SK-N-MC (cell line): ENCODE data around the gene PCDHGA1.

Source experiments
- DNase-seq: peaks from one replicate; pipeline ENCODE4 v3.0.0-alpha.2; 2011; ENCODE audit warnings: low read depth, low spot score
- H3K27ac ChIP-seq: fragments of 200-600 bp; sonication (generic); 2 replicates; pipeline ENCODE4 v1.5.1; 2016; ENCODE audit warnings: mixed run types
- H3K36me3 ChIP-seq: fragments of 200-600 bp; sonication (generic); 2 replicates; pipeline ENCODE4 v1.6.1; 2017; ENCODE audit warnings: antibody characterized with exemption, low read length, mixed read lengths; ENCODE audit not compliant: insufficient read depth
- H3K4me3 ChIP-seq: fragments of 200-600 bp; sonication (generic); 2 replicates; pipeline ENCODE4 v1.5.1; 2016
- H3K9ac ChIP-seq: fragments of 200-600 bp; sonication (generic); 2 replicates; pipeline ENCODE4 v1.8.0; 2017; ENCODE audit warnings: mixed run types, mixed read lengths; ENCODE audit not compliant: insufficient read length
- H3K9me3 ChIP-seq: fragments of 200-600 bp; sonication (generic); 2 replicates; pipeline ENCODE4 v1.6.1; 2017; ENCODE audit warnings: low read depth, mild to moderate bottlenecking, antibody characterized with exemption, low read length, moderate library complexity, mixed read lengths
- EZH2 ChIP-seq: fragments of 200-600 bp; sonication (generic); IDR thresholded peaks from one replicate; pipeline ENCODE4 v1.6.1; 2017; ENCODE audit warnings: antibody characterized with exemption
- FOXP2 ChIP-seq: optimal IDR thresholded peaks from 2 replicates; pipeline ENCODE3; 2011; ENCODE audit warnings: mild to moderate bottlenecking, moderate library complexity; ENCODE audit not compliant: insufficient read depth; ENCODE audit errors: extremely low read length, control extremely low read depth
- POLR2AphosphoS5 ChIP-seq: IDR thresholded peaks from 2 replicates; pipeline ENCODE4 v1.6.1; 2012; ENCODE audit warnings: mild to moderate bottlenecking, low read depth, low read length, borderline replicate concordance

PCDHGA1 gene

GRCh38 chr5:141496038-141496437, 165.7 kb downstream of the PCDHGA1 start:
- peak overlapping the region; percentile 97 for H3K27ac ChIP-seq
- H3K9ac ChIP-seq = peak overlapping the region; percentile 58
- no peaks in the 10 kb centered on the region for H3K9me3 ChIP-seq
- TF ChIP-seq EZH2 = no peak
- peak; percentile 83 for TF ChIP-seq FOXP2
- peak; percentile 84 for TF ChIP-seq POLR2AphosphoS5
- peak overlapping the region; percentile 77 for H3K4me3 ChIP-seq
- no peaks in the 10 kb centered on the region for H3K36me3 ChIP-seq
- DNase-seq = peak; percentile 88

GRCh38 chr5:141501761-141502160, 171.4 kb downstream of the PCDHGA1 start:
- no peak for DNase-seq
- Histone ChIP-seq H3K27ac (no peak overlapping the region), H3K9me3 (no peaks in the 10 kb centered on the region), H3K9ac (no peak overlapping the region), H3K36me3 (no peaks in the 10 kb centered on the region), H3K4me3 (no peak overlapping the region)
- TF ChIP-seq POLR2AphosphoS5 (no peak), FOXP2 (no peak)

GRCh38 chr5:141503681-141504080, 173.4 kb downstream of the PCDHGA1 start:
- H3K9ac ChIP-seq = no peak overlapping the region
- TF ChIP-seq FOXP2 (no peak), EZH2 (no peak), POLR2AphosphoS5 (no peak)

GRCh38 chr5:141504216-141504615, 173.9 kb downstream of the PCDHGA1 start:
- DNase-seq = no peak
- TF ChIP-seq EZH2 (no peak), POLR2AphosphoS5 (no peak), FOXP2 (no peak)
- no peak overlapping the region for H3K9ac ChIP-seq
- H3K36me3 ChIP-seq = no peaks in the 10 kb centered on the region
- H3K27ac ChIP-seq = no peak overlapping the region
- H3K9me3 ChIP-seq = no peaks in the 10 kb centered on the region
- H3K4me3 ChIP-seq = no peak overlapping the region

More at GRCh38 chr5:141503681-141504080, 173.4 kb downstream of the PCDHGA1 start:
- DNase-seq = no peak
- Histone ChIP-seq H3K9me3 (no peaks in the 10 kb centered on the region), H3K4me3 (no peak overlapping the region), H3K36me3 (no peaks in the 10 kb centered on the region), H3K27ac (no peak overlapping the region)

GRCh38 chr5:141506381-141507155, 176.3 kb downstream of the PCDHGA1 start:
- no peak for DNase-seq
- H3K36me3 ChIP-seq = peaks cover 11% of the 10 kb centered on the region
- TF ChIP-seq EZH2 (no peak), FOXP2 (no peak), POLR2AphosphoS5 (no peak)
- no peak overlapping the region for H3K4me3 ChIP-seq
- H3K9ac ChIP-seq = no peak overlapping the region
- H3K27ac ChIP-seq = peak overlapping the region; percentile 95
- H3K9me3 ChIP-seq = no peaks in the 10 kb centered on the region

- no peak for DNase-seq
- Histone ChIP-seq H3K27ac (peak overlapping the region; percentile 95), H3K36me3 (peaks cover 20% of the 10 kb centered on the region), H3K9me3 (no peaks in the 10 kb centered on the region), H3K9ac (peak overlapping the region; percentile 61), H3K4me3 (peak overlapping the region; percentile 74)
- TF ChIP-seq FOXP2 = no peak
- TF ChIP-seq EZH2 = no peak
- no peak for TF ChIP-seq POLR2AphosphoS5
Measured at GRCh38 chr5:141507387-141508091, 177.2 kb downstream of the PCDHGA1 start.

GRCh38 chr5:141508440-141508797, 178.1 kb downstream of the PCDHGA1 start:
- TF ChIP-seq FOXP2 = no peak
- TF ChIP-seq POLR2AphosphoS5 = no peak
- no peak for TF ChIP-seq EZH2
- peak overlapping the region; percentile 95 for H3K27ac ChIP-seq
- H3K9me3 ChIP-seq = no peaks in the 10 kb centered on the region
- no peak for DNase-seq
- H3K9ac ChIP-seq = peak overlapping the region; percentile 61
- peak overlapping the region; percentile 74 for H3K4me3 ChIP-seq
- peaks cover 21% of the 10 kb centered on the region for H3K36me3 ChIP-seq

GRCh38 chr5:141508798-141509611, 178.7 kb downstream of the PCDHGA1 start:
- TF ChIP-seq EZH2 (no peak), POLR2AphosphoS5 (peak; percentile 36), FOXP2 (no peak)
- Histone ChIP-seq H3K27ac (peak overlapping the region; percentile 95), H3K9me3 (no peaks in the 10 kb centered on the region), H3K9ac (peak overlapping the region; percentile 61), H3K4me3 (peak overlapping the region; percentile 74), H3K36me3 (peaks cover 21% of the 10 kb centered on the region)
- DNase-seq = no peak
